Left lung (tissue), 14 donors: ENCODE measurements around the gene RPL38. TPM values are rescaled to one million over a fixed set of nuclear protein-coding genes. Genes with fewer than 3 reads are reported as not detected.
A peak's percentile ranks its signal among the peaks of the same experiment; 100 is the strongest.

ENCODE experiments used
- ATAC-seq: fragments of 200-7000 bp; cut with Tn5 transposase; one replicate; pipeline ENCODE4 v1.9.1; 2020; ENCODE audit warnings: moderate library complexity
- DNase-seq, 4 donors: peaks; one replicate each; pipeline ENCODE4 v3.0.0-alpha.2; 2013 to 2020
- H3K27ac ChIP-seq, 2 donors: fragments of 200-600 bp; sonication (generic) in 1 of 2; one replicate each; pipeline versions ENCODE4 v1.5.0 to v1.8.0; 2020 to 2021
- H3K27me3 ChIP-seq, 2 donors: fragments of 200-600 bp; sonication (generic) in 1 of 2; one replicate each; pipeline versions ENCODE4 v1.5.0 to v1.8.0; 2020 to 2021
- H3K36me3 ChIP-seq, 2 donors: fragments of 200-600 bp; sonication (generic) in 1 of 2; one replicate each; pipeline versions ENCODE4 v1.5.0 to v1.8.0; 2020 to 2021
- H3K4me1 ChIP-seq, 2 donors: fragments of 200-600 bp; one replicate each; pipeline ENCODE4 v1.8.0; 2021
- H3K4me3 ChIP-seq, 2 donors: fragments of 200-600 bp; sonication (generic) in 1 of 2; one replicate each; pipeline versions ENCODE4 v1.5.0 to v1.8.0; 2020 to 2021; ENCODE audit warnings: mild to moderate bottlenecking in 1 of 2
- H3K9me3 ChIP-seq, 2 donors: fragments of 200-600 bp; sonication (generic) in 1 of 2; one replicate each; pipeline versions ENCODE4 v1.5.0 to v1.8.0; 2020 to 2021
- CTCF ChIP-seq, 2 donors: fragments of 200-600 bp; sonication (generic) in 1 of 2; IDR thresholded peaks; one replicate each; pipeline versions ENCODE4 v1.5.0 to v1.8.0; 2021; ENCODE audit warnings: antibody characterized with exemption in 2 of 2
- intact Hi-C, 2 donors: fragments of 100-400 bp; cut with DNase I; formaldehyde crosslinking; loops; one replicate each; pipeline versions ENCODE4 v1.11.2 to v1.14.2; 2022
- long read RNA-seq, 12 donors: library from polyadenylated mRNA in 2 of 12; unstranded in 2 of 12; transcript quantifications; one replicate each; pipeline ENCODE4 v2.0.0 and lab custom pipeline, GENCODE V29; 2019 to 2026
- polyA plus RNA-seq, 6 donors: library from polyadenylated mRNA; unstranded; fragments of 120-200 nt; gene quantifications; one replicate each; pipeline ENCODE4 v1.2.1, GENCODE V29; 2013; ENCODE audit not compliant: insufficient read length in 6 of 6
- total RNA-seq, 2 donors: library from RNA; stranded (reverse); fragmentation: NEBNext Ultra II Directional; extraction: Animal tissue kit (Norgen Biotek cat#: 25700); gene quantifications; one replicate each; pipeline ENCODE4 v1.2.1, GENCODE V29; 2021
- donor health status: DM: no; HTN: yes; CAD: no.
- donor health status: DM: no; HTN: no; CAD: no.

Gene RPL38
- total RNA-seq = 100 to 1,000 TPM; 624 to 726 TPM
- polyA plus RNA-seq = 1,000 to 10,000 TPM; 1,256 to 1,464 (median 1,346) TPM
- long read RNA-seq, donor 1, transcript RPL38-202 (5 exons, 431 nt) = minor isoform, 258 of 2,825 reads
- long read RNA-seq, donor 1, transcript RPL38-206 (4 exons, 532 nt) = minor isoform, 150 of 2,825 reads
- long read RNA-seq, donor 1, transcript RPL38-207 (4 exons, 429 nt) = minor isoform, 93 of 2,825 reads
- long read RNA-seq, donor 1, transcript RPL38-201 (5 exons, 1,170 nt) = major isoform, 1,895 of 2,825 reads
- long read RNA-seq, donor 1, partial matches to known transcripts = 201 of 2,825 reads
- long read RNA-seq, donor 1, other reads (novel, unspliced or antisense) = 201 of 2,825 reads
- long read RNA-seq, donor 2, transcript RPL38-206 (4 exons, 532 nt) = minor isoform, 115 of 2,563 reads
- long read RNA-seq, donor 2, transcript RPL38-202 (5 exons, 431 nt) = minor isoform, 237 of 2,563 reads
- long read RNA-seq, donor 2, transcript RPL38-207 (4 exons, 429 nt) = minor isoform, 158 of 2,563 reads
- long read RNA-seq, donor 2, transcript RPL38-201 (5 exons, 1,170 nt) = major isoform, 1,560 of 2,563 reads
- long read RNA-seq, donor 2, partial matches to known transcripts = 375 of 2,563 reads
- long read RNA-seq, donor 2, other reads (novel, unspliced or antisense) = 91 of 2,563 reads
- long read RNA-seq, donor 3, transcript RPL38-201 (5 exons, 1,170 nt) = major isoform, 1,343 of 1,954 reads
- long read RNA-seq, donor 3, transcript RPL38-206 (4 exons, 532 nt) = minor isoform, 113 of 1,954 reads
- long read RNA-seq, donor 3, transcript RPL38-202 (5 exons, 431 nt) = minor isoform, 173 of 1,954 reads
- long read RNA-seq, donor 3, transcript RPL38-207 (4 exons, 429 nt) = minor isoform, 89 of 1,954 reads
- long read RNA-seq, donor 3, partial matches to known transcripts = 117 of 1,954 reads
- long read RNA-seq, donor 3, other reads (novel, unspliced or antisense) = 99 of 1,954 reads
- long read RNA-seq, donor 4, transcript RPL38-202 (5 exons, 431 nt) = minor isoform, 158 of 827 reads
- long read RNA-seq, donor 4, transcript RPL38-206 (4 exons, 532 nt) = minor isoform, 13 of 827 reads
- long read RNA-seq, donor 4, transcript RPL38-201 (5 exons, 1,170 nt) = major isoform, 642 of 827 reads
- long read RNA-seq, donor 4, partial matches to known transcripts = 1 of 827 reads
- long read RNA-seq, donor 4, other reads (novel, unspliced or antisense) = 12 of 827 reads
- long read RNA-seq, donor 5, transcript RPL38-206 (4 exons, 532 nt) = minor isoform, 123 of 2,133 reads
- long read RNA-seq, donor 5, transcript RPL38-201 (5 exons, 1,170 nt) = major isoform, 1,323 of 2,133 reads
- long read RNA-seq, donor 5, transcript RPL38-202 (5 exons, 431 nt) = minor isoform, 224 of 2,133 reads
- long read RNA-seq, donor 5, transcript RPL38-207 (4 exons, 429 nt) = minor isoform, 80 of 2,133 reads
- long read RNA-seq, donor 5, partial matches to known transcripts = 205 of 2,133 reads
- long read RNA-seq, donor 5, other reads (novel, unspliced or antisense) = 165 of 2,133 reads
- long read RNA-seq, donor 6, transcript RPL38-206 (4 exons, 532 nt) = minor isoform, 94 of 2,273 reads
- long read RNA-seq, donor 6, transcript RPL38-202 (5 exons, 431 nt) = minor isoform, 156 of 2,273 reads
- long read RNA-seq, donor 6, transcript RPL38-207 (4 exons, 429 nt) = minor isoform, 117 of 2,273 reads
- long read RNA-seq, donor 6, transcript RPL38-201 (5 exons, 1,170 nt) = major isoform, 1,571 of 2,273 reads
- long read RNA-seq, donor 6, partial matches to known transcripts = 177 of 2,273 reads
- long read RNA-seq, donor 6, other reads (novel, unspliced or antisense) = 125 of 2,273 reads
- long read RNA-seq, donor 7, transcript RPL38-206 (4 exons, 532 nt) = minor isoform, 37 of 540 reads
- long read RNA-seq, donor 7, transcript RPL38-201 (5 exons, 1,170 nt) = major isoform, 379 of 540 reads
- long read RNA-seq, donor 7, transcript RPL38-202 (5 exons, 431 nt) = minor isoform, 29 of 540 reads
- long read RNA-seq, donor 7, transcript RPL38-207 (4 exons, 429 nt) = minor isoform, 23 of 540 reads
- long read RNA-seq, donor 7, partial matches to known transcripts = 56 of 540 reads
- long read RNA-seq, donor 7, other reads (novel, unspliced or antisense) = 9 of 540 reads
- long read RNA-seq, donor 8, transcript RPL38-206 (4 exons, 532 nt) = minor isoform, 41 of 823 reads
- long read RNA-seq, donor 8, transcript RPL38-202 (5 exons, 431 nt) = minor isoform, 71 of 823 reads
- long read RNA-seq, donor 8, transcript RPL38-201 (5 exons, 1,170 nt) = major isoform, 572 of 823 reads
- long read RNA-seq, donor 8, transcript RPL38-207 (4 exons, 429 nt) = minor isoform, 53 of 823 reads
- long read RNA-seq, donor 8, partial matches to known transcripts = 51 of 823 reads
- long read RNA-seq, donor 8, other reads (novel, unspliced or antisense) = 30 of 823 reads
- long read RNA-seq, donor 9, transcript RPL38-201 (5 exons, 1,170 nt) = major isoform, 8 of 28 reads
- long read RNA-seq, donor 9, partial matches to known transcripts = 10 of 28 reads
- long read RNA-seq, donor 9, other reads (novel, unspliced or antisense) = 0 of 28 reads
- long read RNA-seq, donor 10, transcript RPL38-201 (5 exons, 1,170 nt) = major isoform, 156 of 205 reads
- long read RNA-seq, donor 10, transcript RPL38-206 (4 exons, 532 nt) = minor isoform, 7 of 205 reads
- long read RNA-seq, donor 10, transcript RPL38-202 (5 exons, 431 nt) = minor isoform, 39 of 205 reads
- long read RNA-seq, donor 10, partial matches to known transcripts = 0 of 205 reads
- long read RNA-seq, donor 10, other reads (novel, unspliced or antisense) = 3 of 205 reads
- long read RNA-seq, donor 11 = 0 reads
- long read RNA-seq, donor 12, transcript RPL38-202 (5 exons, 431 nt) = minor isoform, 119 of 1,194 reads
- long read RNA-seq, donor 12, transcript RPL38-201 (5 exons, 1,170 nt) = major isoform, 834 of 1,194 reads
- long read RNA-seq, donor 12, transcript RPL38-207 (4 exons, 429 nt) = minor isoform, 47 of 1,194 reads
- long read RNA-seq, donor 12, transcript RPL38-206 (4 exons, 532 nt) = minor isoform, 64 of 1,194 reads
- long read RNA-seq, donor 12, partial matches to known transcripts = 60 of 1,194 reads
- long read RNA-seq, donor 12, other reads (novel, unspliced or antisense) = 57 of 1,194 reads

- H3K36me3 ChIP-seq = peaks cover 0 to 42% of the 10 kb centered on the region in 2 donors
- H3K27me3 ChIP-seq = peaks cover 0 to 33% of the 10 kb centered on the region in 2 donors
- DNase-seq (peak; percentile 91 to 96 (median 94)), ATAC-seq (peak; percentile 95)
- peak within 1 kb of the TSS; percentile 57 to 85 for H3K4me3 ChIP-seq
- no peaks in the 10 kb centered on the region for H3K9me3 ChIP-seq
- peak within 1 kb of the TSS; percentile 47 to 83 for H3K27ac ChIP-seq
- intact Hi-C loops = loop anchor here in 1 of 2 donors (10.0 kb wide), 1 partner anchor 151 kb away; no protein-coding TSS in a partner anchor
- peaks cover 18 to 48% of the 10 kb centered on the region in 2 donors for H3K4me1 ChIP-seq
- TF ChIP-seq CTCF (IDR thresholded peaks at IDR 0.05) = peak; percentile 81 to 93
Measured at GRCh38 chr17:74203439-74204240, at the start of gene RPL38. Gene RPL38, plus strand, starts transcription at chr17:74203678. Its CDS starts 278 bp downstream, at chr17:74203956.

- ATAC-seq = no peak
- no peak for DNase-seq
- Histone ChIP-seq H3K36me3 (no peaks in the 10 kb centered on the region), H3K4me1 (no peaks in the 10 kb centered on the region), H3K9me3 (no peaks in the 10 kb centered on the region), H3K27ac (no peak overlapping the region), H3K27me3 (peaks cover 0 to 34% of the 10 kb centered on the region in 2 donors), H3K4me3 (no peak overlapping the region)
- no peak for TF ChIP-seq CTCF (IDR thresholded peaks at IDR 0.05)
- intact Hi-C loops = loop anchor here in 1 of 2 donors (10.0 kb wide), 1 partner anchor 59 kb away; no protein-coding TSS in a partner anchor
Measured at GRCh38 chr17:74153821-74154430, 49.6 kb upstream of the RPL38 start.
